SH-SY5Y (cell line): Measurements from ENCODE around the gene FREY1.

Experiments used
- GATA2 ChIP-seq: IDR thresholded peaks from 2 replicates; pipeline ENCODE4 v1.6.1; 2011; ENCODE audit warnings: mild to moderate bottlenecking, low read depth, low read length
- GATA3 ChIP-seq: IDR thresholded peaks from 2 replicates; pipeline ENCODE4 v1.6.1; 2011; ENCODE audit warnings: low read depth, mild to moderate bottlenecking, low read length, moderate library complexity

FREY1 gene

GRCh38 chr11:45924036-45924915 is 17.2 kb upstream of the FREY1 start:
- TF ChIP-seq GATA2 (no peak), GATA3 (no peak)

DNA sequence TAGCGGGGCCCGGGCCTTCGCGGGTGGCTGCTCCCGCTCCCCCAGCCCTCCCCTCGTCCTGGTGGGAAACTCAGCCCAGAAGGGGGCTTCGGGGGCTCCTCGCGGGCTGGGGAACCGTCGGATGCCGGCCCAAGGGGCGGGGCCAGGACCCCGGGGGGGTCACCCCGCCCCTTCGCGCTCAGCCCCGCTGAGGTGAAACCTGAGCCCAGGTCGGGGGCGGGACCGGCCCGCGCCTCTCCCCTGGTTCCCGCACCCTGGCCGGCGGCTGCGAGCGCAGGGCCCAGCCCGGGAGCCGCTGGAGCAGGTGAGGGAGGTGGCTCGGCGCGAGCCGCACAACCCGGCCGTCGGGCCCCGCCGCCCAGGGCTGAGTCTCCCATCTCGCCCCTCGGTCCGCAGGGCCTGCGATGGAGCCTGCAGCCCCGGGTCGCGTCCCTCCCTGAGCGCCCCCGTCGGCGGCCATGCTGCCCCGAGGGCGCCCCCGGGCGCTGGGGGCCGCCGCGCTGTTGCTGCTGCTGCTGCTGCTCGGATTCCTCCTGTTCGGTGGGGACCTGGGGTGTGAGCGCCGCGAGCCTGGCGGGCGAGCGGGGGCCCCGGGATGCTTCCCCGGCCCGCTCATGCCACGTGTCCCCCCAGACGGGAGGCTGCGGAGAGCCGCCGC is 15.5 kb upstream of the FREY1 start, which contains the start of gene LARGE2:
Gene LARGE2, plus strand, starts transcription at position 232 of the 658 bp plus-strand sequence. Its CDS starts 227 bp downstream, at position 459.
- no peak for TF ChIP-seq GATA3
- no peak for TF ChIP-seq GATA2

DNA sequence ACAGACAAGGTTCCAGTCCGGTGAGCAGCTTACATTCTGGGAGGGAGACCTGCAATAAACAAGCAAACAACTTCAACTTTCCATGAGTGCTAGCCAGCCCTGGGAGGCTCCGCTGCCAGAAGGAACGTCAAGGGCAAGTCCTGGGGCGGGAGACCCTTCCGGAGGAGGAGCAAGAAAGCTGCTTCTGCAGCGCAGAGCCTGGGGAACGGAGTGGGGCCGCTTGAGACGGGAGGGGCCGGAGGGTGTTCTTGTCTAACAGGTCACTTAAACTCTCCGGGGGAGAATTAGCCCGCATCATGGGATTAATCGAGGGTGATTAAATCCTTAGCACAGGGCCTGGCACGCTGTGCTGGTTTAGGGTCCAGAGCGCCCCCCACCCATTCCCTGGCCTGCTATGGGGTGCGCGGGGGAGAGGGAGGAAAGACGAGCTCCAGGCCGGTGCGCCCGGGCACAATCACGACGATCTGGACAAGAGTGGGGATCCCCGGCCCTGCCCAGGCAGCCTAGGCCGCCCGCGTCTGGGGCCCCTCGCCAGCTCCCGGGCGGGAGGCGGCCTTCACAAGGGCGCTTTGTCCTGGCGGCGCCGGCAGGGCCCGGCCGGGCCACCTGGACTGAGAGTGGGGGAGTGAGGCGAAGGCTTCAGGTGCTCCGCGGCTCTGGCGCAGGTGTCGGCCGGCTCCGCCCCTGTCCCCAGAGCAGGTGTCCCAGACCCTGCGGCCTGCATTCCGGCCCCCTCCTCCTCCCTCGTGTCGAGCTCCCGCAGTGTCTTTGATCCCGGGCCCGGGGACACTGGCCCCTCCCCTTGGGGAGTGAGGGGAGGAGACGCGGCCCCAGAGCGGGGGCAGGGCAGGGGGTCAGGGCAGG is 14.7 kb upstream of the FREY1 start:
- no peak for TF ChIP-seq GATA2
- TF ChIP-seq GATA3 = no peak

DNA sequence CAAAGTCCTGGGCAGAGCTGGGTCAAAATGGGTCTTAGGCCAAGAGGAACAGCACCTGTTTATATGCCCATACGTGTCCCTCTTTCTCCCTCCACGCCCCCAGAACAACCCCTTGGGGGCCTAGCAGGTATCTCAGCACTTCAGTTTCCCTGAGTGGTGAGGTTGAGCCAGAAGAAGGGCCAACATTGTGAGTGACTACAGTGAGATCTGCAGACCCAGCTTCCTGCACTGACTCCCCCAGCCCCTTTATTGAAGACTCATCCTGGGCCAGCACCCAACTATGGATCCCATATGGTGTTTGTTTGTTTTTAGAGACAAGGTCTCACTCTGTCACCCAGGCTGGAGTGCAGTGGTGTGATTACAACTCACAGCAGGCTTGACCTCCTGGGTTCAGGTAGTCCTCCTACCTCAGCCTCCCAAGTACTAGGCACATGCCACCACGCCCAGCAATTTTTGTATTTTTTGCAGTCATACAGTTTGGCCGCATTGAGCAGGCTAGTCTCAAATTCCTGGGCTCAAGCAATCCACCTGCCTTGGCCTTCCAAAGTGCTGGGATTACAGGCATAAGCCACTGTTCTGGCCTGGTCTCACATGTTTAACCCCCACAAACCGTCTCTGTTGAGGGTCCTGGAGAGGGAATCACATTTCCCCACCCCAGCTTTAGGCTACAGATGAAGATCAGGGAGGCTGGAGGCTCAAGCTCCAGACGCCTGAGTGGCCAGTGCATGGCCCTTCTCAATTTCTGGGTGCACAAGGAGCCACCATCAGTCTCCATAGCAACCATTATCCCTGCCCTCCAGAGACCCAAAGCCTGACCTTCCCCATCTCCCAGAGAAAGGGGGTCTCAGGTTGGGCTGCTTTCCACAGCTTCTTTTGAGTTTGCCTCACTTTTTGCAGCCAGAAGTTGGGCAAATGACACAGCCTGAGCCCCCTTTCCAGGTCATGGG is 13.7 kb upstream of the FREY1 start:
- TF ChIP-seq GATA2 (no peak), GATA3 (no peak)

GRCh38 chr11:45919806-45920530 is 12.9 kb upstream of the FREY1 start:
- no peak for TF ChIP-seq GATA2
- TF ChIP-seq GATA3 = no peak

DNA sequence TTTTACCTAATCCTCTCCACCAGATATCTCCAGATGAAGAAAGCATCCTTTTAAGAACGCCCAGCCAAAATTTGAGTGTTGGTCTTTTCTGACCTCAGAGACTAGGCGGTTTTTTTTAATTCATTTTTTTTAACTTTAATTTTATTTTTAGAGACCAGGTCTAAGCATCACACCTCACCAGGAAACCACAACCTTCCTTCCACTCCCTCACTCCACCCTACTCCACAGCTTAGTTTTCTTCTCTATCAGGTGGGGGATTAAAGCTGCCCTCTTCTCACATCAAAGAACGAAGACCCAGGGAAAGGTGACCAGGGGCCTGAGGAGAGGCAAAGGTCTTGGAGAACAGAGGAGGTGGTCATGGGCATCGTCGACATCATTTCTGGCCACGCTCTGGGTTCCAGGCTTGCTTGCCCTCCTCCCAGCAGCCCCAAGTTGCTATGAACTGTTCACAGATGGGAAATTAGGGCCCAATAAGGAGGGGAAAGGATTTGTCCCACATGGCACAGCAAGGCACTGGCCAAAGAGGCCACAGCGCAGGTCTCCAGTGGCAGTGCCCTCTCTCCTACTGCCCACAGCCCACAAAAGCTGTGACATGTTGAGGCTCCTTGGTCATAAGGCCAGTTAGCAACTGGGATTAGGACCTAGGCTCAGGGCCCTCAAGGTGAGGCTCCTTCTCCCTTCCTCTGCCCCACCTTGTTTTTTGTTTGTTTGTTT is 12.0 kb upstream of the FREY1 start:
- TF ChIP-seq GATA2 = no peak
- no peak for TF ChIP-seq GATA3

DNA sequence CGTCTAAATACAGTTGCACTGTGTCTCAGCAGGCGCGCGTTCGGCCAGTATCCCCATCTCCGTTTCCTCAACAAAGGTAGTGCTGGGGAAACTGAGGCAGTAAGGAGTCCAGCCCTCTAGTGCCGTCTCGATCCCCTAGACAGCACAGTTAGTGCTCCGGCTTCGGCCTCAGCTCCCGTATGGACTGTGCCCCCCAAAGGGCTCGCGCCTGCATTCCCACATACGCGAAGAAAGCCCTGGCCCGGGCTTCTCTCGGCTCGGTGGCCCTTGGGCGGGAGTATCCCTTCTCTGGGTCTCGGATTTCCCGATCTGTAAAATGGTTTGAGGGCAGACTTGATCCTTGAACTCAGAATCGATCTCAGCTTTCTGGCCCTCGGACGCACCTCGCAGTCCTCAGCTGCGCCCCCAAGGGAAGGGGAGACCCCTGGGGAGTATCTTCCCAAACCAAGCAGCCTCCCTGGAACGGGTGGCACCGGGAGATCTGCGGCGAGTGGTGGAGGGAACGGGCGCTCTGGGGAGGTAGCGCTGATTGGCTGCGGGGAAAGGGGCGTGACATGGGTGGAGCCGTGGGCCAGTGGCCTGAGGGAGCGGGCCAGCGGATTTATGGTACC is 11.4 kb upstream of the FREY1 start:
- TF ChIP-seq GATA3 (no peak), GATA2 (no peak)

GRCh38 chr11:45917623-45918330 is 10.7 kb upstream of the FREY1 start, which contains the start of gene PEX16:
Gene PEX16, minus strand, starts transcription at chr11:45917877. Its CDS starts 66 bp downstream, at chr11:45917811.
- TF ChIP-seq GATA2 (no peak), GATA3 (no peak)

DNA sequence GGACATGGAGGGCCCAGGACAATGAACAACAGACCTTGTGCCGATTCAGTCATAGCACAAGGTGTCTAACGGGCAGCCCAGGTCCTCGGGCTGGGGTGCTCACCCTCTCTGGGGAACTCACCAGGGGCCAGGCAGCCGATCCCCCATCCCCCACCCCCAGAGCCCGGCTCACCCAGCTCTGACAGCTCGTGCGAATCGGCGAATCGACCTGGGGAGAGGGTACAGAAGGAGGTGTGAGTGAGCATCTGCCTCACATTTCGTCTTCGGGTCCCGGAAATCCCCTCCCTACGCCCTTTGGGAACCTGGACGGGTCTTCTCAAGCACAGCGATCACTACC is 10.2 kb upstream of the FREY1 start:
- TF ChIP-seq GATA2 (no peak), GATA3 (no peak)

GRCh38 chr11:45915446-45915845 is 8.4 kb upstream of the FREY1 start:
- TF ChIP-seq GATA3 = no peak
